HG02852 (cell line): ENCODE data around the gene EGFL7.
"Not testable (repeated sequence)": the region's sequence is repeated elsewhere in the genome, so short reads cannot be mapped to it uniquely, and the experiment has no call there.

Experiments
- ATAC-seq: cut with Tn5 transposase; IDR thresholded peaks from one replicate; pipeline ENCODE4 v1.9.1; 2021; ENCODE audit warnings: mild to moderate bottlenecking, moderate library complexity; ENCODE audit not compliant: unreplicated experiment

Gene EGFL7

GRCh38 chr9:136624184-136624951 is 38.3 kb upstream of the EGFL7 start:
- no peak for ATAC-seq

- no peak for ATAC-seq
Observed at GRCh38 chr9:136625101-136626065, 37.3 kb upstream of the EGFL7 start.

- ATAC-seq, result no peak
Observed at GRCh38 chr9:136626066-136626725, 36.5 kb upstream of the EGFL7 start.

GRCh38 chr9:136626740-136627642 is 35.7 kb upstream of the EGFL7 start:
- no peak for ATAC-seq

- no peak for ATAC-seq
Observed at GRCh38 chr9:136627703-136628102, 35.0 kb upstream of the EGFL7 start.

- no peak for ATAC-seq
Observed at GRCh38 chr9:136628268-136628667, 34.4 kb upstream of the EGFL7 start.

- ATAC-seq, result no peak
Observed at GRCh38 chr9:136629001-136629878, 33.5 kb upstream of the EGFL7 start.

GRCh38 chr9:136629879-136630661 is 32.6 kb upstream of the EGFL7 start:
- no peak for ATAC-seq

- no peak for ATAC-seq
Observed at GRCh38 chr9:136630662-136630992, 32.1 kb upstream of the EGFL7 start.

- ATAC-seq, result no peak
Observed at GRCh38 chr9:136631038-136632000, 31.4 kb upstream of the EGFL7 start.

GRCh38 chr9:136632072-136632471 is 30.6 kb upstream of the EGFL7 start:
- ATAC-seq, result not testable (repeated sequence)

GRCh38 chr9:136632491-136633106 is 30.1 kb upstream of the EGFL7 start:
- not testable (repeated sequence) for ATAC-seq

- no peak for ATAC-seq
Observed at GRCh38 chr9:136634904-136635303, 27.8 kb upstream of the EGFL7 start.

GRCh38 chr9:136640171-136641111 is 22.3 kb upstream of the EGFL7 start:
- no peak for ATAC-seq

GRCh38 chr9:136642439-136642921 is 20.2 kb upstream of the EGFL7 start:
- ATAC-seq, result no peak
